ENCODE results near the gene KRT38.

Gene KRT38

DNA sequence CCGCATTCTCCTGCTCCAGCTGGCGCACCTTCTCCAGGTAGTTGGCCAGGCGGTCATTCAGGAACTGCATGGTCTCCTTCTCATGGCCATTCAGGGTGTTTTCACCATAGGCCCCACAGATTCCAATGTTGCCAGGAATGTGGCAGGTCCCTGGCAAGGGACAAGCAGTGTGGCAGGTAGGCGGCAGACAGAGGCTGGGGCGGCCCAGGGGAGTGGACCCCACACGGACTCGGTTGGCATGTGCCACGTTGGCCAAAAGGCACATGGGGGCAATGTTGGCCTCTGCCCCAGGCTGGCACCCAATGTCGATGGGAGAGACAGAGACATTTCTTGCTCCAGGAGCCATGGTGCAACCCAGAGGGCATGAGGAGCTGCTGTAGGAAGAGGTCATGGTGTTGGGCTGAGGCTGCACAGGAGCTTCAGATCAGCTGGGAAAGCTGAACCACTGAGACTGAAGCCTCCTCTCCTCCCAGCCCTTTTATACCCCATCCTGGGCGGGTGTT is at the start of gene KRT38:
Gene KRT38 (minus strand): TSS at position 453 of the 503 bp plus-strand sequence. CDS start 62 bp downstream, at position 391.
- DNase-seq (ENCODE audit: low read depth): no peak

DNA sequence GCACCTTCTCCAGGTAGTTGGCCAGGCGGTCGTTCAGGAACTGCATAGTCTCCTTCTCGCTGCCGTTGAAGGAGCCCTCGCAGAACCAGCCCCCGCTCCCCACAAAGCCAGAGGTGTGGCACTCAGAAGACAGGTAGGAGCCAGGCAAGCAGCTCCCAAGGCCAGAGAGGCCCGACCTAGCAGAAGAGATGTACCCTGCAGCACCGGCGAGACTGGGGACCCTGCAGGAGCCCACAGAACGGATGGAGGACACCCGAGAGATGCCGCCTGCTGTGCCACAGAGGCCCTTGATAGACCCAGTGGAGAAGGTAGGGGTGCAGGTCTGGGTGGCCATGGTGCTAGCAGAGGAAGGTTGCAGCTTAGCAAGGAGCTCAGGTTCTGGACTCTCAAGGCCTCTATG is 48.7 kb upstream of the KRT38 start, which contains the start of gene KRT36:
Gene KRT36 (minus strand): TSS at position 380 of the 400 bp plus-strand sequence. CDS start 46 bp downstream, at position 334.
- no peak for DNase-seq (ENCODE audit: low read depth)

DNA sequence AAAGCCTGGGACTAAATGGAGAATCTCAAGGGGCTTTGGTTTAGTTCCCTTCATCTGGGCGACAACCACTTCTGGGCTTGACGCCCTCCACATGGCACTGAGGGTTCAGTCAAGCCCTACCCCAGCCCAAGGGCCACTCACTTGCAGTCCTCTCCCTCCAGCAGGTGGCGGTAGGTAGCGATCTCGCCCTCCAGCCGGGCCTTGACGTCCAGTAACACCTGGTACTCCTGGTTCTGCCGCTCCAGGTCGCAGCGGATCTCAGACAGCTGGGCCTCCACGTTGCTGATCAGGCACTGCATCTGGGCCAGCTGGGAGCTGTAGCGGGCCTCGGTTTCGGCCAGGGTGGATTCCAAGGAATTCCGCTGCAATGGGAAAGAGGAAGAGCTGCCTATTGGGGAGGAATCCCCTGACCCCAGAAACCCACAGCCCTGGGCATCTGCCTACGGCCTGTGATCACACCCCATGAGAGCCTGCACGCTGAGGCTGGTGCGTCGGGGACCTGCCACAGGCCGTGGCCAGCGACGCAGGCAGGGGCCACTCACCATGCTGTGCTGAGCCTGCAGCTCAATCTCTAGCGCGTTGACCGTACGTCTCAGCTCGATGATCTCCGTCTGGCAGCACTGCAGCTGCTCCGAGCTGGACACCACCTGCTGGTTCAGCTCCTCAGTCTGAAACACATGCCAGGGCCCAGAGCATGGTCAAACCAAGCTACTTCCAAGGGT is 46.2 kb upstream of the KRT38 start:
- no peak for DNase-seq (ENCODE audit: low read depth)

DNA sequence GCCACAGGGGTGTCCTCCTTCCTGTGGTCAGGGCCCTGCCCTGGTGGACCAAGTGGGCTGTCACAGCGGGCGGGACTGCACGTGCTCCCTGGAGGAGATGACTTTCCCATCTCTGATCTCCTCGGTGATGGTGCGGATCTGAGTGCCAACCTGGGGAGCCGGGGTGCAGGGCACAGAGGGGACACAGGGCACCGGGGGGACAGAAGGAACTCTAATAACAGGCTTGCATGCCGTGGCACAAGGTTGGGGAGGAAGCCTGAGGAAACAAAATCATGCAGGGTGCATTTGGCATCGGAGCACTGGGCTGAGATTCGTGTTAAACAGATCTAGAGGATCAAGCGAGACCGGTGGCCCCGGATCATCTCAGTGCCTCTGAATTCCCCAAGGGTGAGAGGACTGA is 45.5 kb upstream of the KRT38 start:
- no peak for DNase-seq (ENCODE audit: low read depth)

DNA sequence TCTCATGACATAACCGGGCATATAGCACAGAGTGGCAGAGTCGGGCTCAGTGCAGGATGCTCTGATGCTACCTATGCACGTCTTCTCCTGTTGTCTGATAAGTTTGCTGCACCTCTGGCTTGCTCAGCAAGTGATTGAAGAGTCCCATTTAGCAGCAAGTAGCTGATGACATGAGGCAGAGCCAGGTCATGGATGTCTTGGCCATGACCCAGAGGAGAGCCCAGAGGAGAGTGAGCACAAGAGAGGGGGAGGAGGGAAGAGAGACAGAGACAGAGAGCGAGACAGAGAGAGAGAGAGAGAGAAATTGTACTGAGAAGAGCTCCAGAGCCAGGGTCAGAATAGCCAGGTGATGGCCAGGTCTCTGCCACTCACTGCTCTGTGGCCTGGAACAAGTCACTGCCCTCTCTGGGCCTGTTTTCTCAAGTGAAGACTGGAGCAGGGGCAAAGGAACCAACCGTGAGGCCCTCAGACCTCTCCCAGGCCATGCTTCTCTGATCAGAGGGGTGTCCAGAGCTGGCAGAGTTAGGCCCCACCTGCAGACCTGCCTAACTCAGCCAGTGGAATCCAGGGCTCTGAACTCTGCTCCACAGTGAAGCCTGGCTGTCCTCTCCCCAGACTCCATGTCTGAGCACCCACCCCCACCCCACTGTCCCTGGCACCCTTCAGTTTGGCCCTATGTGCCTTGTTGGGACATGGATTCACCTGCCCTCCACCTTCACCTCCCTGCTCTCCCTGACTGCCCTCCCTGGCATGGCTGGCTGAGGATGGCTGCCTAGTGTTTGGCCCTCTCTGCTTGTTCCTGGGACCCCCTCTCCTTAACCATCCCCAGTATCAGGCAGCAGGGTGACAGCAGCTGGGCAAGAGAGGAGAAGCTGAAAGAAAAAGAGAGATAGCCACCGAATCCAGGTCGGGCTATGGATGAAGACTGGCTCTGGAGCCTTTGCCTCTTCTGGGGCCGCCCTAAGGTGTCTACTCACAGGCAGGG is 44.4 kb upstream of the KRT38 start:
- DNase-seq (ENCODE audit: low read depth): no peak

DNA sequence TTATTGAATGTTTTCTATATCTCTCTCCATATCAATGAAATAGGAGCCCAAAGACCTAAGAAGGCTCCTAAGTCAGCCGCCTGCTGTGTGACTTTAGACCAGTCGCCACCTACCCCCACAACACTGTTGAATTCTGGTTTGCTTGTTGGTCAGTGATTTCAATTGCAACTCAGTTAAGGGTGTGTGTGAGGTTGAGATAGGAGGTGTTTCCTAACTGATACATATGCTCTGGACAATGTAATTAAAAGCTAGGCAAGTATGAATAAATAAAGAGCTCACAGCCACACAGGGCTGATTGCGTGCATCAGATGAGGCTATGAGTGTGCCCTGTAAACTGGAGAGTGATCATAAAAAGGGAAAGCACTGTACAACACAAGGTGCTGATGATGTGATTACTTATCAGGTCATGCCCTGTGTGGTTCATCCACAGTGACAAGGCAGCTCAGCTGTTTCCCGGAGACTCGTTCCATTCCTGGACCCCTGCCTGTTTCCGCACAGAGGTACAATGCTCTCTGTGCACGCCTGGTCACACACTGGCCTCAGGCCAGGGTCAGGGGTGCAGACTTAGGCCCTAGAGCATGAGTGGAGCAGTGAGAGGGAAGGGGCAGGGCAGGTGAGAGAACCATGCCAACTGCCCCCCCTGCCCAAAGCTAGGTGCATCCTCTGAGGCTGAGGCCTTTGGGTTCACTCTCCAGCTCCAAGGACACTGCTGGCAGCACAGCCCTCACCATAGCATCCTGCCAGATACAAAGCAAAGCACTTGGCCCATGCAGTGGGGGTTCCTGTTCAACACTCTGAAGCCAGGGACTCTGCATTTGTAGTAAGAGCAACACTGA is 43.4 kb upstream of the KRT38 start:
- peak; percentile 41 for DNase-seq (ENCODE audit: low read depth)

DNA sequence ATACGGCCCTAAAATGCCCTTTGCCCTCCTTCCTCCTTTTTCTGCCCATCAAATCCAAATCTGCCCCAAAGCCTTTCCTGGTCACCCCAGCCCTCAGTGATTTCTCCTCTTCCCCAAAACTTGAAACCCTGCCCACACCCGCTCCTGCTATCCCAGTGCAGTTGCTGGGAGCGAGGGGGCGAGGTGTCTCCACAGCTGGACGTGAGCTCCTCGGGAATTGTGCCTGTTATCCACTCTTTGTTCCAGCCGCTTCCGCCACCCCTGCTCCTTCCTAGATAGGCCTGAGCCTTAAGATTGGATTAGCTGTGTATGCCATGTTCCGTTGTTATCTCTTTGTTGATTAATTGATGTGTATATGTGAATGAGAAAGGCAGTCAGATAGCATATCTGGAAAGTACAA is 42.7 kb upstream of the KRT38 start:
- peak; percentile 48 for DNase-seq (ENCODE audit: low read depth)

DNA sequence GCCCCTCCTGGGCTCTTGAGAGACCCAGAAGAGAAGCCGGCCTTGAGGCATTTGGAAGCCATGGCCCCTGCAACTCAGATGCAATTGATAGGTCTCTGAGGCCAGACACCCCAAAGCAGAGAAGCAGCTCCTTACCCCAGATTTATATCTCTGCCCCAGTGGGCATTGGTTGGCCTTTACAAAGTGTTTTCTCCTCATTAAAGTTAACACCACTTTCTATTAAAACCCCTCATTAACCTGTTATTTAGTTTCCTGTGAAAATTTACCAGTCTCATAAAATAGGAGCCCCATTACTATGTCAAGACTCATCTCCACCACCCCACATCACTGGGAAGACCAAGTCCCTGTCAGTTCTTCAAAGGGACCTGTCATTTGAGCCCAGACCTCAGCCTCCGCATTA is 40.3 kb upstream of the KRT38 start, which contains the start of gene KRT35:
Gene KRT35 (minus strand): TSS at position 116 of the 400 bp plus-strand sequence. CDS start 54 bp downstream, at position 62.
- no peak for DNase-seq (ENCODE audit: low read depth)

DNA sequence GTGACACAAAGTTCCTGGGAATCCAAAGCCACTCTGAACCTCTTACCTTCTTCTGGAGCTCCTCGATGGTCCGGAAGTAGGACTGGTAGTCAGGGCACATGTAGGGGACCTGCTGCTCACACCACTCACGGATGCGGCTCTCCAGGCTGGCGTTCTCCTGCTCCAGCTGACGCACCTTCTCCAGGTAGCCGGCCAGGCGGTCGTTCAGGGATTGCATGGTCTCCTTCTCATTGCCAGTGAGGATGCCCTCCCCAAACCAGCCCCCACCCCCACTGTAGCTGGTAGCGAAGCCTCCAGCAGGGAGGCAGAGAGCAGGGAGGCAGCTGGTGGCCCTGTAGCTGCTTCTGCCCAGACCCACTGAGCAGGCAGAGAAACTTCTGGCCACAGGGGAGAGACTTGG is 39.8 kb upstream of the KRT38 start:
- no peak for DNase-seq (ENCODE audit: low read depth)

DNA sequence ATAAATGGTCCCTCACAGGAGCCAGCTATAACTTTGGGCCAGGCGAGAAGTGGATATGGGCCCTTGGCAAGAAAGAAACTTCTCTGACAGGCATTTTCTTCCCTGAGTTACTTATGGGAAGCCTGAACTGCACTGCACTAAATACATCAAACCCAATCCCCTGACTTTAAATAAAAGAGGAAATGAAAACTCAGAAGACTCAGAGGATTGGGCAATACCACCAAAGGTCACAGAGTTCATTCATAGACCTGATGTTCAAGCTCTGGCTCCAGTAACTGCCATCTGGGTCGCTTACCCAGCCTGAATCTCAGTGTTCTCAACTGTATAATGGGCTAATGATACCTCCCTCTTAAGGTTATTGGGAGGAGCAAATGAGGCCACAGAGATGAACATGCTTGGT is 39.4 kb upstream of the KRT38 start:
- no peak for DNase-seq (ENCODE audit: low read depth)

DNA sequence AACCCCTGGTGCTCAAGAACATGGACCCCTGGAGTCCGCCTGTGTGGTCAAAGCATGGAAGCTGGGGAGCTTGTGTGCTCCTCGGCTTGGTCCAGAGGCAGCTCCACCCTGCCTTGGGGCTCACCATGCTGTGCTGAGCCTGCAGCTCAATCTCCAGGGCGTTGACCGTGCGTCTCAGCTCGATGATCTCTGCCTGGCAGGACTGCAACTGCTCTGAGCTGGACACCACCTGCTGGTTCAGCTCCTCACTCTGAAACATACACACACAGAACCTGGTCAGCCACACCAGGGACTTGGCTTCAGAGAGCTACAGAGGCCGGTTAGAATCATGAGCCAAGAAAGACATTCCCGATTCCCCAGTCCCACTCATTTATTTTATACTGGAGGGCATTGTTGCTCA is 37.5 kb upstream of the KRT38 start:
- no peak for DNase-seq (ENCODE audit: low read depth)

DNA sequence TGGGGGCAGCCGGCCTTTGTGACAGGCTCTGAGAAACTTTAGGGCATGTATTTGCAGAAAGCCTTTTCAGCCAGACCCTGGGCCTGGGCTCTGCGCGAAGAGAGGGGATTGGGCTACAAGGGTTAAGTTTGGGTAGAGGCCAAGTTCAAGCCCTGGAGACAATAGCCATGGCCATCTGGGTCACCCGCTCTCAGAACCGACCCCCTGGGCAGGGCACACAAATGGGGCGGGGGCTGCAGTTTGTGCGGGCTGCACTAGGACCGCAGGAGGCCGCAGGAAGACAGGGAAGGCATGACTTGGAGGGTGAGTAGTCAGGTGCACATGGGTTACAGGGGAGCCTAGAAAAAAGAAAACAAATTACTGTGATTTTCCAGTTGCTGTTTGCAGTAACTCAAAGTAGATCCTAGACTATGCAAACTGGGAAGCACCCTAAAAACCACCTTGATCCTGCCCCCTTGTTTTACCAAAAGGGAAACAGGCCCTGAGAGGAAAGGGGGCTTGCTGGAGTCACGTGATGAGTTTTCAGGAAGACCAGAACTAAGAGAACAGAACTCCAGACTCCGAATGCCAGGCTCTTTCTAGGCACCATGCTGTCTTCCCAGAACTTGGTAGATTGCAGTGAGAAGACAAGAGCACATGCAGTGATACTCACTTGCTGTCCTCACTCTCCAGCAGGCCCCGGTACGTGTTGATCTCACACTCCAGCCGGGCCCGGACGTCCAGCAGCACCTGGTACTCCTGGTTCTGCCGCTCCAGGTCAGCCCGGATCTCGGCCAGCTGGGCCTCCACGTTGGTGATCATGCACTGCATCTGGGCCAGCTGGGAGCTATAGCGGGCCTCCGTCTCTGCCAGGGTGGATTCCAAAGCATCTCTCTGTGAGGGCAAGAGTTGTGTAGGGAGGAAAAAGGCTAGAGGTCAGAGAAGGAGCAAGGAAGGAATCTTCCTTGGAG is 36.4 kb upstream of the KRT38 start:
- no peak for DNase-seq (ENCODE audit: low read depth)

DNA sequence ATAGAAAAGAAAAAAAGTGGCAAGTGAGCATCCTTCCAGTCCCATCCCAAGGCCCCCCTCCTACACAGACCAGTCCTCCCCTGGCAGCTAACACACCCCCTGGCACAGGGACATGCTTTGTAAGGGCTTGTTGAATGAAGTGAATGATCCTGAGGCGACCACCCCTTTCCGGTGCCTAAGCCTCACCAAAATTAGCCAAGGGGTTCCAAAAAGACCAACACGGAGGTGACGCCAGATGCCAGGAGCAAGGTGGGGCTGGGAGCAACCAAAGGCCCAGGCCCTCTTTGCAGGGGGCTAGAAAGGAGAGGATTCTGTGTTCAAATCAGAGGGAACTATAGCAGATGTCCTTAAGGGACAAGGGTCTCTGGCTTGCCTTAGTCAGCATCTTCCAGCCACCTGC is 34.6 kb upstream of the KRT38 start:
- no peak for DNase-seq (ENCODE audit: low read depth)

DNA sequence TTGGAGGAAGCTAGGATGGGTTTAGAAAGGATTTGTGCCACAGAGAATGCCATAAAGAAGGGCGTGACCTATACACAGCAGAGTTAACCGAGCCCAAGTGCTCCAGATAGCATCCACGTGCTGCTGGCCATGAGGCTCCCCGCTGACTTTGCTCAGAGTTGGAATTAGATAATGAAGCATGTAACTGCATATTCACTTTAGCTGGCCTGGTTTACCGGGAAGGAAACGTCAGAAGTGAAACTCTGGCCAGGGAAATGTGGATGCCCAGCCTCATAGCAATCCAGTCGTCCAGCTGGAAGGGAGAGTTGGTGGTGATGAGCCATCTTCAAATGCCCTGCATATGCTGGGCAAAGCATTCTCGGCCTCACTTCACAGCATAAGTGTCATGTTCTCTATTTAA is 34.1 kb upstream of the KRT38 start:
- DNase-seq (ENCODE audit: low read depth): no peak

DNA sequence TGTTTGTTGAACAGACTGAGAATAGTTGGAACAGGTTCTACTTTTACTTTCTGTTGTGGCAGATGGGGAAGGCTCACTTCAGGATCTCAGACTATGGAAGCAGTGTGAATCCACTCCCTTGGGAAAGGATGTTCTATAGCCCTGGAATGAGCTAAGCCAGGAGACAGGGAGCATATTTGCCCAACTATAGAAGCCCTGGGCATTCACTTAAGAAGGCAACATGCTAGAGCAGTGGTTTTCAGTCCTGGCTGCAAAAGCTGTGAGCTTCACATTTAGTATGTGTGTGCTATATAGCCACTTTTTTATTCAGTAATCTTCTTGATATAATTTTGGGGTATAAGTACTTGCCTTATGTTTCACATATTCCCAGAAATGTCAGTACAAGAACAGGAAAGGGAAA is 27.6 kb upstream of the KRT38 start:
- DNase-seq (ENCODE audit: low read depth): no peak

DNA sequence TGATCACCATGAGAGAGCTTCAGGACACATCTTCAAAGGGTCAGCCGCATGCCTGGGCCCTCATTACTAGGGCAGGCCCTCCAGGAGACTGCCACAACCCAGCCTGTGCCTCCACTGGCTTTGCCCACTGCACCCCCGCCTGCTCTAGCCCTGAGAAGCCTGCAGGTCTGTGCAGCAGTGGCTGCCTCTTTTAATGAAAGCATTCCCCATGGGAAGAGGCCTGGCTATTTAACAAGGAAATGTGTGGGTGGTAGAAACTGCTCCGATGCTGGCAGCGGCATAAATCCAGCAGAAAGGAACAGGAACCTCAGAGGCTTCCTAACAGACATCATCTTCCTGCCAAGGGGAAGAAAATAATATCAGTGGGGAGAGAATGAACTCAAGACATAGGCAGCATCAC is 26.8 kb upstream of the KRT38 start:
- no peak for DNase-seq (ENCODE audit: low read depth)

DNA sequence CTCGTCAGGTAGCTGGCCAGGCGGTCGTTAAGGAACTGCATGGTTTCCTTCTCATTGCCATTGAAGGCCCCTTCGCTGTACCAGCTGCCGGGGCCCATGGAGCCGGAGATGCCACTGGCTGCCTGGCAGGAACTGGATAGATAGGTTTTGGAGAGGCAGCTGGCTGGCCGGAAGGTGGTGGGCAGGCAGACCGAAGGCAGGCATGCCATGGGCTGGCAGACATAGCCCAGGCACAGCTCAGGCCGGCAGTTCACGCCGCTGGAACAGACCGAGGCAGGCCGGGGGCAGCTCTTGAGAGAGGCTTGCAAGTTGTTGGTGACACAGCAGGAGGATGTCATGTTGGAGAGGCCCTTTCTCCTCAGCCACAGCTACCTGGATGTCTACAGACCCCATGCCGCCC is 26.2 kb upstream of the KRT38 start, which contains the start of gene KRT32:
Gene KRT32 (minus strand): TSS at position 399 of the 400 bp plus-strand sequence. CDS start 61 bp downstream, at position 338.
- DNase-seq (ENCODE audit: low read depth): no peak

DNA sequence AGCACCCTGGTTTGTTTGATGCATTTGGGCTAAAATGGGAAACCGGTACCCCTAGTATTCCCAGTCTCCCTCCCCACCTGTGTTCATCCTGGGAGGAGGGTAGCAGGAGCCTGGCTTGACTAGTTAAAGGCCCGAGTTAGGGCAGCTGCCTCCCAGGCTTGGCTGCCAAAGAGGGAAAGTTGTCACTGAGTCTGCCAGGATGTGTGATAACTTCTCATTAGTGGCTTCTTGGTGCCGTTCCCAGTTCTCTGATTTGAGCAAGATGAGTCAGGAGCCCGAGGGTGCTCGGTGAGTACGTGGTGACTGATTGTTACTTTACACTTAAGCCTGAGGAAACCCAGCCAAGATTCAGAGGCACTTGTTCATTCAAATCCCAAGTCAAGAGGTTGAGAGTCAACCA is 23.9 kb upstream of the KRT38 start:
- DNase-seq (ENCODE audit: low read depth): peak; percentile 83

DNA sequence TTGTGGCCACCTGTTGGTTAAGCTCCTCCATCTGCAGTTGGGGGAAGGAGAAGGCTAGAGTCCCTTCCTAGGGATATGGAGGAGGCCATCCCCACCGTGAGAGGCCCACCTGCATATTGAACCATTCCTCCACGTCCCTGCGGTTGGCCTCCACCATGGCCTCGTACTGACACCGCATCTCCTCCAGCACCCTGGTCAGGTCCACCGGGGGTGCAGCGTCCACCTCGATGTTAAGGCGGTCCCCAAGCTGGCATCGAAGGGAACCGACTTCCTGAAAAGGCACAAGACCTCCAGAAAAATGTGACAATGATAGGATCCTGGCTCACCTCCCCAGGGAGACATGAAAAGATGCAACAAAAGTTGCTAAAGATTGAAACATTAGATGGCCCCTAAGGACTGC is 23.4 kb upstream of the KRT38 start:
- DNase-seq (ENCODE audit: low read depth): no peak

DNA sequence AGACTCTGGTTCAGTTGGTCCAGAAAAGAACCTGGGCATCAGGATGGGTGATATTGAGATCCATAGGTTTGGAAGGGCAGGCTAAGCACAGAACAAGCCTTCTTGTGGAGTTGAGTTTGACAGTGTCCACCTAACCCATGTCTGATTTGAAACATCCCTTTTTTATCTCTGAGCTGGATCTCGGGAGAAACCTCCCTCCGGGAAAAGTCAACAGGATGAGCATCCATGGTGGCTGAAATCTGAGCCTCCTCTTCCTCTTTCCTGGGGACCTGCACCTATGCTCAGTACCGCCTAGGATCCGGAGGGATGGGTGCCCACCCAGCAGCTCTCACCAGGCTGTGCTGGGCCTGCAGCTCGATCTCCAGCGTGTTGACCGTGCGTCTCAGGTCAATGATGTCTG is 23.0 kb upstream of the KRT38 start:
- DNase-seq (ENCODE audit: low read depth): no peak

DNA sequence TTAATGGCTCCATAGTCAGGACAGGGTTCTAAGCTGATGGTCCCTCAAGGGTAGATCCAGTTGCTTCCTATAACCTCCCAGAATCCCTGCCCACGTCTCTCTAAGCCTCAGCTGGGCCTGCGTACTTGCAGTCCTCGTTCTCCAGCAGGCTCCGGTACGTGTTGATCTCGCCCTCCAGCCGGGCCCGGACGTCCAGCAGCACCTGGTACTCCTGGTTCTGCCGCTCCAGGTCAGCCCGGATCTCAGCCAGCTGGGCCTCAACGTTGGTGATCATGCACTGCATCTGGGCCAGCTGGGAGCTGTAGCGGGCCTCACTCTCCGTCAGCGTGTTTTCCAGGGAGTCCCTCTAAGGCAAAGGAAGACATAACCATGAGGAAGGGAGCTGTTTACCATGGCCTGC is 21.9 kb upstream of the KRT38 start:
- DNase-seq (ENCODE audit: low read depth): no peak

Measured in amniotic epithelial cell (primary cell).